ENCODE results near the gene CTSG.
"Not testable (repeated sequence)": the region's sequence is repeated elsewhere in the genome, so short reads cannot be mapped to it uniquely, and the experiment has no call there.

The CTSG gene

GRCh38 chr14:24576182-24576581 is at the start of gene CTSG:
CTSG (minus strand) TSS chr14:24576250; CDS start chr14:24576223, 27 bp downstream.
- DNase-seq (ENCODE audit: low read depth in 2 of 2): no peak

- DNase-seq (ENCODE audit: low read depth in 2 of 2): no peak
Observed at GRCh38 chr14:24613747-24614146, 37.7 kb upstream of the CTSG start.

GRCh38 chr14:24613241-24613640 is 37.2 kb upstream of the CTSG start:
- DNase-seq (ENCODE audit: low read depth in 2 of 2): no peak

GRCh38 chr14:24612196-24612595 is 36.1 kb upstream of the CTSG start:
- DNase-seq (ENCODE audit: low read depth in 2 of 2): no peak

- no peak for DNase-seq (ENCODE audit: low read depth in 2 of 2)
Observed at GRCh38 chr14:24609655-24610344, 33.8 kb upstream of the CTSG start, which contains the start of gene GZMH. GZMH (minus strand) TSS chr14:24609685; CDS start chr14:24609613, 72 bp downstream.

GRCh38 chr14:24607635-24608514 is 31.8 kb upstream of the CTSG start:
- no peak for DNase-seq (ENCODE audit: low read depth in 2 of 2)

GRCh38 chr14:24607081-24607480 is 31.0 kb upstream of the CTSG start:
- no peak for DNase-seq (ENCODE audit: low read depth in 2 of 2)

GRCh38 chr14:24606297-24606696 is 30.2 kb upstream of the CTSG start:
- no peak for DNase-seq (ENCODE audit: low read depth in 2 of 2)

- DNase-seq (ENCODE audit: low read depth in 2 of 2): no peak
Observed at GRCh38 chr14:24605435-24606190, 29.6 kb upstream of the CTSG start.

GRCh38 chr14:24597403-24597802 is 21.4 kb upstream of the CTSG start:
- DNase-seq (ENCODE audit: low read depth in 2 of 2): no peak

- no peak for DNase-seq (ENCODE audit: low read depth in 2 of 2)
Observed at GRCh38 chr14:24595073-24595808, 19.2 kb upstream of the CTSG start.

GRCh38 chr14:24591004-24591403 is 15.0 kb upstream of the CTSG start:
- DNase-seq (ENCODE audit: low read depth in 2 of 2): not testable (repeated sequence)

- not testable (repeated sequence) for DNase-seq (ENCODE audit: low read depth in 2 of 2)
Observed at GRCh38 chr14:24584402-24584801, 8.4 kb upstream of the CTSG start.

GRCh38 chr14:24578558-24578957 is 2.5 kb upstream of the CTSG start:
- no peak for DNase-seq (ENCODE audit: low read depth in 2 of 2)

GRCh38 chr14:24576771-24577170 is 721 bp upstream of the CTSG start:
- DNase-seq (ENCODE audit: low read depth in 2 of 2): no peak

- DNase-seq (ENCODE audit: low read depth in 2 of 2): no peak
Observed at GRCh38 chr14:24574206-24574774, 1.8 kb downstream of the CTSG start.

- DNase-seq (ENCODE audit: low read depth in 2 of 2): no peak
Observed at GRCh38 chr14:24566318-24566717, 9.7 kb downstream of the CTSG start.

GRCh38 chr14:24565766-24566165 is 10.3 kb downstream of the CTSG start:
- no peak for DNase-seq (ENCODE audit: low read depth in 2 of 2)

- DNase-seq (ENCODE audit: low read depth in 2 of 2): no peak
Observed at GRCh38 chr14:24563505-24563904, 12.5 kb downstream of the CTSG start.

GRCh38 chr14:24556756-24557155 is 19.3 kb downstream of the CTSG start:
- DNase-seq (ENCODE audit: low read depth in 2 of 2): no peak

- not testable (repeated sequence) for DNase-seq (ENCODE audit: low read depth in 2 of 2)
Observed at GRCh38 chr14:24549064-24549463, 27.0 kb downstream of the CTSG start.

All from fibroblast of skin of left quadriceps (primary cell).